ENCODE results near the gene CSRNP3.

Gene CSRNP3

GRCh38 chr2:165431014-165431413 is 38.5 kb upstream of the CSRNP3 start:
- TF ChIP-seq CTCF (IDR thresholded peaks at IDR 0.05; ENCODE audit: borderline replicate concordance, control extremely low read depth, extremely low read depth, insufficient read depth, missing control alignments), result no peak
- no peak for DNase-seq (ENCODE audit: low spot score)
- in situ Hi-C loops (cut with MboI; ENCODE audit: low sequenced_read_pairs, unreplicated experiment), result no loop called here

GRCh38 chr2:165432234-165432966 is 37.1 kb upstream of the CSRNP3 start:
- in situ Hi-C loops (cut with MboI; ENCODE audit: low sequenced_read_pairs, unreplicated experiment), result no loop called here

GRCh38 chr2:165434865-165435496 is 34.5 kb upstream of the CSRNP3 start:
- no peak for DNase-seq (ENCODE audit: low spot score)
- in situ Hi-C loops (cut with MboI; ENCODE audit: low sequenced_read_pairs, unreplicated experiment), result no loop called here
- no peak for TF ChIP-seq CTCF (IDR thresholded peaks at IDR 0.05; ENCODE audit: borderline replicate concordance, control extremely low read depth, extremely low read depth, insufficient read depth, missing control alignments)

More at GRCh38 chr2:165432234-165432966, 37.1 kb upstream of the CSRNP3 start:
- DNase-seq (ENCODE audit: low spot score), result no peak
- no peak for TF ChIP-seq CTCF (IDR thresholded peaks at IDR 0.05; ENCODE audit: borderline replicate concordance, control extremely low read depth, extremely low read depth, insufficient read depth, missing control alignments)

- TF ChIP-seq CTCF (IDR thresholded peaks at IDR 0.05; ENCODE audit: borderline replicate concordance, control extremely low read depth, extremely low read depth, insufficient read depth, missing control alignments), result no peak
- in situ Hi-C loops (cut with MboI; ENCODE audit: low sequenced_read_pairs, unreplicated experiment), result no loop called here
- no peak for DNase-seq (ENCODE audit: low spot score)
Observed at GRCh38 chr2:165435611-165436010, 33.9 kb upstream of the CSRNP3 start.

- TF ChIP-seq CTCF (IDR thresholded peaks at IDR 0.05; ENCODE audit: borderline replicate concordance, control extremely low read depth, extremely low read depth, insufficient read depth, missing control alignments), result no peak
- in situ Hi-C loops (cut with MboI; ENCODE audit: low sequenced_read_pairs, unreplicated experiment), result no loop called here
- DNase-seq (ENCODE audit: low spot score), result no peak
Observed at GRCh38 chr2:165436559-165436958, 32.9 kb upstream of the CSRNP3 start.

- no peak for TF ChIP-seq CTCF (IDR thresholded peaks at IDR 0.05; ENCODE audit: borderline replicate concordance, control extremely low read depth, extremely low read depth, insufficient read depth, missing control alignments)
- in situ Hi-C loops (cut with MboI; ENCODE audit: low sequenced_read_pairs, unreplicated experiment), result no loop called here
- no peak for DNase-seq (ENCODE audit: low spot score)
Observed at GRCh38 chr2:165440367-165440766, 29.1 kb upstream of the CSRNP3 start.
